Activated T-cell treated with anti-CD3 and anti-CD28 coated beads, Interleukin-2, amount 50 U/mL, for 24 hours (primary cell): ENCODE data around the gene LRP1B.
"Not testable (repeated sequence)": the region's sequence is repeated elsewhere in the genome, so short reads cannot be mapped to it uniquely, and the experiment has no call there.

ENCODE experiments used
- DNase-seq: peaks from one replicate; pipeline ENCODE4 v3.0.0-alpha.2; 2020
- H3K27ac Mint-ChIP-seq: 2 replicates; pipeline ENCODE4 v1.8.0; 2020; ENCODE audit warnings: mild to moderate bottlenecking, mixed read lengths
- H3K27me3 Mint-ChIP-seq: 2 replicates; pipeline ENCODE4 v1.8.0; 2020; ENCODE audit warnings: mixed read lengths
- H3K36me3 Mint-ChIP-seq: 2 replicates; pipeline ENCODE4 v1.8.0; 2020; ENCODE audit warnings: low read depth, mixed read lengths
- H3K4me1 Mint-ChIP-seq: 2 replicates; pipeline ENCODE4 v1.8.0; 2020; ENCODE audit warnings: low read depth, mixed read lengths
- H3K4me3 Mint-ChIP-seq: 2 replicates; pipeline ENCODE4 v1.8.0; 2020; ENCODE audit warnings: mild to moderate bottlenecking, moderate library complexity, mixed read lengths
- H3K9me3 Mint-ChIP-seq: 2 replicates; pipeline ENCODE4 v1.8.0; 2020; ENCODE audit warnings: mixed read lengths

LRP1B gene

GRCh38 chr2:140667203-140667602 lies 1463.6 kb downstream of the LRP1B start:
- Mint-ChIP-seq H3K27ac (no peak overlapping the region), H3K27me3 (no peaks in the 10 kb centered on the region), H3K9me3 (peaks cover 14% of the 10 kb centered on the region), H3K36me3 (no peaks in the 10 kb centered on the region), H3K4me3 (no peak overlapping the region), H3K4me1 (no peaks in the 10 kb centered on the region)
- no peak for DNase-seq

- H3K9me3 Mint-ChIP-seq, result peaks cover 4% of the 10 kb centered on the region
- H3K27me3 Mint-ChIP-seq, result no peaks in the 10 kb centered on the region
These were observed 1468.3 kb downstream of the LRP1B start for GRCh38 chr2:140662504-140662903.

GRCh38 chr2:140658760-140659692 lies 1471.8 kb downstream of the LRP1B start:
- DNase-seq, result no peak
- no peak overlapping the region for H3K27ac Mint-ChIP-seq
- no peaks in the 10 kb centered on the region for H3K36me3 Mint-ChIP-seq
- no peaks in the 10 kb centered on the region for H3K4me1 Mint-ChIP-seq
- peaks cover 4% of the 10 kb centered on the region for H3K9me3 Mint-ChIP-seq
- no peaks in the 10 kb centered on the region for H3K27me3 Mint-ChIP-seq
- H3K4me3 Mint-ChIP-seq, result no peak overlapping the region

More at GRCh38 chr2:140662504-140662903, 1468.3 kb downstream of the LRP1B start:
- H3K27ac Mint-ChIP-seq, result no peak overlapping the region
- DNase-seq, result no peak
- no peaks in the 10 kb centered on the region for H3K36me3 Mint-ChIP-seq
- H3K4me1 Mint-ChIP-seq, result no peaks in the 10 kb centered on the region
- H3K4me3 Mint-ChIP-seq, result no peak overlapping the region

DNA sequence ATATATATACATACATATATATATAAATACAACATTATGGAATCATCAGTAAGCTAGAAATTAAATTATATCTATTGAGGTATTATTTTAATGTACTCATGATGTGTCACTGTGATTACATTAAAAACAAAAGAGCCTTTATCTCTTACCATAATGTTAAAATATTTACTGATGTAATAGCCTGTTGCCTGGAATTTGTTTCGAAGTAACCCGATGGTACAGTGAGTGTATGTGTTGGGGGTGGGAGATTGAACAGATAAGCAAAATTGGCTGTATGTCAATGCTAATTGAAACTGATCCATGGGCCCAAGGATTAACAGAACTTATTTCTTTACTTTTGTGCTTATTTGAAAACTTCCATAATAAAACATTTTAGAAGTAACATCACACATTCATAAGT lies 1473.2 kb downstream of the LRP1B start:
- Mint-ChIP-seq H3K4me3 (no peak overlapping the region), H3K27me3 (no peaks in the 10 kb centered on the region), H3K9me3 (no peaks in the 10 kb centered on the region), H3K36me3 (no peaks in the 10 kb centered on the region), H3K4me1 (no peaks in the 10 kb centered on the region), H3K27ac (no peak overlapping the region)
- no peak for DNase-seq

GRCh38 chr2:140654565-140654964 lies 1476.3 kb downstream of the LRP1B start:
- DNase-seq, result no peak
- Mint-ChIP-seq H3K4me1 (no peaks in the 10 kb centered on the region), H3K36me3 (no peaks in the 10 kb centered on the region), H3K9me3 (no peaks in the 10 kb centered on the region), H3K27ac (no peak overlapping the region), H3K27me3 (no peaks in the 10 kb centered on the region), H3K4me3 (no peak overlapping the region)

DNA sequence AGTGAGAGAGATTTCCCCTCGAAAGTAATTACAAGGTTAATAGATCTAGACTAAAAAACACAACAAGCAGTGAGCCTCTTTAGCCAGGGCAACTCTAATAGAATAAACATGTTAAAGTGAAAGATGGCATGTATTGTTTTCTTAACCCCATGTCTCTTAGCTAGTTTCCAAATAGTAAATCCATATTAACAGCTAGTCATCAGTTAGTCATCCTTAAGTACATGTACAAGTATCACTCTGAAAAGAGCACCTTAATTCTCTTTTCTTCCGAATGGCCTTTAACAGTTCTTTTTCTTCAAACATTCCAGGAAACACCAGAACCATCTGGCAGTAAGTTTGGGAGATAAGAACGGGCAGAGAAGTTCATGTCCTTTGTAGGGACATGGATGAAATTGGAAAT lies 1480.0 kb downstream of the LRP1B start:
- Mint-ChIP-seq H3K4me1 (no peaks in the 10 kb centered on the region), H3K27ac (no peak overlapping the region), H3K4me3 (no peak overlapping the region), H3K36me3 (no peaks in the 10 kb centered on the region), H3K9me3 (no peaks in the 10 kb centered on the region), H3K27me3 (no peaks in the 10 kb centered on the region)
- DNase-seq, result no peak

GRCh38 chr2:140650134-140650533 lies 1480.7 kb downstream of the LRP1B start:
- H3K27me3 Mint-ChIP-seq, H3K9me3 Mint-ChIP-seq, H3K4me3 Mint-ChIP-seq, H3K36me3 Mint-ChIP-seq, H3K27ac Mint-ChIP-seq, H3K4me1 Mint-ChIP-seq, DNase-seq: not testable (repeated sequence)

DNA sequence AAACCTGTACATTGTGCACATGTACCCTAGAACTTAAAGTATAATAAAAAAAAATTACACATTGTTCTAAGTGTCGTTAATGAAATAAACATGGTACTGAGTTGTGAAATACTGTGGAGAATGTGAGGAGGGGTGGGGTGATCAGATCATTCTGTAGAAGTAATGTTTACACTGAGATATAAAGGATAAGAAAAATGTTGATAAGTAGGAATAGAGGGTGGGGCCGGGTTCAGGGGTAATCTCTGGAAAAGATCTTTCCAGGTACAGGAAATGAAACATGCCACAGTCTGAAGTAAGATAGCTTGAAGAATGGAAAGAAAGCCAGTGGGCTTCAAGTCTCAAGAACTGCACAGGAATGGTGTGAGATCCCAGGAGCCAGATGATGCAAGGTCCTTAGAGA lies 1482.4 kb downstream of the LRP1B start:
- no peak overlapping the region for H3K4me3 Mint-ChIP-seq
- H3K36me3 Mint-ChIP-seq, result no peaks in the 10 kb centered on the region
- H3K27ac Mint-ChIP-seq, result no peak overlapping the region
- no peaks in the 10 kb centered on the region for H3K9me3 Mint-ChIP-seq
- DNase-seq, result no peak
- no peaks in the 10 kb centered on the region for H3K27me3 Mint-ChIP-seq
- no peaks in the 10 kb centered on the region for H3K4me1 Mint-ChIP-seq

DNA sequence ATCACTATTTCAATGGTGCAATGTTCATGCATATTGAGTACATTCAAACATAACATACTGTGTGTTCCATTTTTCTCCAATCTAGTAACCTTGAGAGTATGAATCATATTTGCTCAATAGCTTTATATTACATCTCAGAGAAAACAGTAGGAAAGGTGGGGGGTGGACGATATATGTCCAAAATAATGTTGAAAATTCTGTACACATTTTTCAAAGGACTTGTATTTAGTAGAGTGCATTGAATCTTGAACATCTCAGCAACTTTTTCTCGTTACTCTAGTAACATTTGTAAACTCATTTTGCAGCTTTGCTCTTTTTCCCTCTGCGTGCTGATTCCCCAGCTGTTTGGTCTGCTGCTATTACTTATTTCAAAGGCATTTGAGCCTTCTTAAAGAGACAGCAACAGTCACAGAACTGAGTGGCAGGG lies 1487.0 kb downstream of the LRP1B start:
- Mint-ChIP-seq H3K36me3 (no peaks in the 10 kb centered on the region), H3K27me3 (no peaks in the 10 kb centered on the region), H3K4me1 (no peaks in the 10 kb centered on the region), H3K27ac (no peak overlapping the region), H3K9me3 (peaks cover 4% of the 10 kb centered on the region), H3K4me3 (no peak overlapping the region)
- DNase-seq, result no peak

GRCh38 chr2:140641163-140641562 lies 1489.7 kb downstream of the LRP1B start:
- no peak overlapping the region for H3K4me3 Mint-ChIP-seq
- H3K4me1 Mint-ChIP-seq, result no peaks in the 10 kb centered on the region
- H3K36me3 Mint-ChIP-seq, result no peaks in the 10 kb centered on the region
- H3K9me3 Mint-ChIP-seq, result peaks cover 4% of the 10 kb centered on the region
- no peak for DNase-seq
- H3K27ac Mint-ChIP-seq, result no peak overlapping the region
- H3K27me3 Mint-ChIP-seq, result no peaks in the 10 kb centered on the region

DNA sequence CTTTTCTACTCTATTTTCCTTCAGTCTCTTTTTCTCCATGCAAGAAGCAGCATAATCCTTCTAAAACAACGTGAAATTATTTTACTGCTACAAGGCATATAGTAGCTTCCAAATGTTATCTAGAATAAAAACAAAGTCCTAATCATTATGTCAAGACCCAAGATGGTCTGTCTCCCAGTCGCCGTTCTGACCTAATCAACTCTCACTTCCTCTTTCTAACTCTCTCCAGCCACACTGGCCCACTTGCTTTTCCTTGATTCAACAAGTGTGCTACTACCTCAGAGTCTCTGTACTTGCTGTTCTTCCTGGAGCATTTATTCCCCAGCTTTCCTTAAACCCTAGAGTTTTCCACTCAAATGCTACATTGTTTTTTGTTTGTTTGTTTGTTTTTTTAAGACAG lies 1491.2 kb downstream of the LRP1B start:
- H3K9me3 Mint-ChIP-seq, result peaks cover 5% of the 10 kb centered on the region
- no peak overlapping the region for H3K4me3 Mint-ChIP-seq
- H3K36me3 Mint-ChIP-seq, result no peaks in the 10 kb centered on the region
- DNase-seq, result no peak
- no peaks in the 10 kb centered on the region for H3K4me1 Mint-ChIP-seq
- H3K27ac Mint-ChIP-seq, result no peak overlapping the region
- no peaks in the 10 kb centered on the region for H3K27me3 Mint-ChIP-seq

GRCh38 chr2:140630557-140630956 lies 1500.3 kb downstream of the LRP1B start:
- Mint-ChIP-seq H3K4me3 (no peak overlapping the region), H3K27ac (no peak overlapping the region), H3K4me1 (no peaks in the 10 kb centered on the region), H3K27me3 (no peaks in the 10 kb centered on the region), H3K36me3 (no peaks in the 10 kb centered on the region), H3K9me3 (peaks cover 16% of the 10 kb centered on the region)
- DNase-seq, result no peak

GRCh38 chr2:140627885-140628284 lies 1502.9 kb downstream of the LRP1B start:
- H3K36me3 Mint-ChIP-seq, result no peaks in the 10 kb centered on the region
- no peak for DNase-seq
- H3K4me1 Mint-ChIP-seq, result no peaks in the 10 kb centered on the region
- H3K27me3 Mint-ChIP-seq, result no peaks in the 10 kb centered on the region
- peaks cover 13% of the 10 kb centered on the region for H3K9me3 Mint-ChIP-seq
- H3K4me3 Mint-ChIP-seq, result no peak overlapping the region
- no peak overlapping the region for H3K27ac Mint-ChIP-seq

GRCh38 chr2:140627136-140627535 lies 1503.7 kb downstream of the LRP1B start:
- Mint-ChIP-seq H3K4me3 (no peak overlapping the region), H3K9me3 (peaks cover 13% of the 10 kb centered on the region), H3K4me1 (no peaks in the 10 kb centered on the region), H3K27me3 (no peaks in the 10 kb centered on the region), H3K27ac (no peak overlapping the region), H3K36me3 (no peaks in the 10 kb centered on the region)
- DNase-seq, result no peak

DNA sequence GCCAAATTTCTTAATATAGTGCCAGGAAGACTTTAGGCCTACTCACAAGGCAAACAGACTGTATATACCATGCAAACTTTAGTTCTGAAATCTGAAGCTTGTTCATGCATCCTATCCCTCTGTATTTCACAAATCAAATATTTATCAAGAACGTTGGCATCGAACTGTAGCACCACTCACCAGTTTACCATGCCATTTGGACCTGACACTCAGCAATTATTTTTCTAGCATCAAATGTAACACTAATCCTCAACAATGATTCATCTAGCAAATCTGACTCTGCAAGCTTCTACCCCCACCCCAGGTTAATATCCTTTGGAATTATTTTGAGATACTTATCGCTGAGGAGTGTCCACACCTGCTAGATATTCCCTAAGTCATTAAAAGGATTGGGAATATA lies 1506.6 kb downstream of the LRP1B start:
- Mint-ChIP-seq H3K9me3 (peaks cover 5% of the 10 kb centered on the region), H3K36me3 (no peaks in the 10 kb centered on the region), H3K4me1 (no peaks in the 10 kb centered on the region), H3K27me3 (no peaks in the 10 kb centered on the region), H3K4me3 (no peak overlapping the region), H3K27ac (no peak overlapping the region)
- no peak for DNase-seq
